H1 (cell line): Measurements from ENCODE around the gene PLK1. TPM values are rescaled to one million over a fixed set of nuclear protein-coding genes. Genes with fewer than 3 reads are reported as not detected.
A peak's percentile ranks its signal among the peaks of the same experiment; 100 is the strongest.

Experiments
- CTCF ChIA-PET: fragments of 300-600 bp; sonication (Branson Sonifier 250); formaldehyde crosslinking; loops from one replicate; lab custom pipeline; 2021; ENCODE audit not compliant: partially characterized antibody; lab: Charles Lee
- POLR2A ChIA-PET: fragments of 300-600 bp; sonication (Branson Sonifier 250); formaldehyde crosslinking; loops from one replicate; lab custom pipeline; 2021; ENCODE audit warnings: inconsistent platforms; ENCODE audit not compliant: partially characterized antibody; lab: Charles Lee
- DNase-seq, 2 experiments: peaks; one replicate each; pipeline versions ENCODE4 v3.0.0 to v3.0.0-alpha.2; 2010 to 2022; ENCODE audit warnings: low spot score in 2 of 2, low read depth in 1 of 2, mixed read lengths in 1 of 2
- FAIRE-seq: peaks from 2 replicates; lab custom pipeline; 2011; peaks lifted over from hg19 to GRCh38; lab: Jason Lieb, UNC
- H2AFZ ChIP-seq: 2 replicates; pipeline ENCODE4 v1.8.1; 2012; ENCODE audit warnings: low read length, inconsistent platforms
- H2AK5ac ChIP-seq: 2 replicates; pipeline ENCODE4 v1.6.1; 2013; ENCODE audit warnings: low read depth, low read length
- H2BK120ac ChIP-seq: replicated peaks from 2 replicates; pipeline ENCODE3; 2013; ENCODE audit warnings: low read depth, low read length, inconsistent platforms
- H2BK12ac ChIP-seq: 2 replicates; pipeline ENCODE4 v1.6.1; 2013; ENCODE audit warnings: low read depth, low read length
- H2BK15ac ChIP-seq: 2 replicates; pipeline ENCODE4 v1.6.1; 2013; ENCODE audit warnings: low read length
- H2BK20ac ChIP-seq: 2 replicates; pipeline ENCODE4 v1.6.1; 2013; ENCODE audit warnings: low read length
- H2BK5ac ChIP-seq: 2 replicates; pipeline ENCODE4 v1.6.1; 2013; ENCODE audit warnings: low read depth, low read length
- H3K14ac ChIP-seq: 2 replicates; pipeline ENCODE4 v1.6.1; 2013; ENCODE audit warnings: inconsistent platforms; ENCODE audit not compliant: insufficient read length
- H3K18ac ChIP-seq: 2 replicates; pipeline ENCODE4 v1.6.1; 2013; ENCODE audit warnings: low read length; ENCODE audit errors: extremely low read depth
- H3K23ac ChIP-seq: 2 replicates; pipeline ENCODE4 v1.6.1; 2013; ENCODE audit warnings: inconsistent platforms; ENCODE audit not compliant: insufficient read length
- H3K23me2 ChIP-seq: 2 replicates; pipeline ENCODE4 v1.6.1; 2013; ENCODE audit warnings: low read depth, low read length
- H3K27ac ChIP-seq: 2 replicates; pipeline ENCODE4 v1.6.1; 2011; ENCODE audit warnings: low read depth, low read length, inconsistent platforms
- H3K27me3 ChIP-seq, 4 experiments: replicated peaks in 1 of 4; 1 replicate in 1 of 4; 2 replicates in 3 of 4; pipeline versions ENCODE4 v1.6.1 to v1.8.1; 2011 to 2013; ENCODE audit warnings: low read length in 3 of 4, mild to moderate bottlenecking in 3 of 4, inconsistent platforms in 2 of 4, mixed read lengths in 2 of 4, moderate library complexity in 1 of 4; ENCODE audit not compliant: control insufficient read depth in 3 of 4, insufficient read depth in 3 of 4; ENCODE audit errors: extremely low read depth in 1 of 4
- H3K36me3 ChIP-seq, 4 experiments: 2 replicates each; pipeline versions ENCODE4 v1.6.1 to v1.8.1; 2011 to 2013; ENCODE audit warnings: mild to moderate bottlenecking in 4 of 4, low read length in 3 of 4, moderate library complexity in 2 of 4, control low read depth in 1 of 4, inconsistent platforms in 1 of 4; ENCODE audit not compliant: insufficient read depth in 4 of 4, control insufficient read depth in 2 of 4
- H3K4ac ChIP-seq: replicated peaks from 2 replicates; pipeline ENCODE3; 2013; ENCODE audit warnings: low read length, low read depth, mixed read lengths, inconsistent platforms; ENCODE audit not compliant: insufficient read length
- H3K4me1 ChIP-seq, 4 experiments: replicated peaks in 1 of 4; 1 replicate in 1 of 4; 2 replicates in 3 of 4; pipeline versions ENCODE4 v1.6.1 to v1.8.1; 2011 to 2013; ENCODE audit warnings: low read length in 3 of 4, inconsistent platforms in 2 of 4, mixed read lengths in 1 of 4; ENCODE audit not compliant: insufficient read depth in 4 of 4, control insufficient read depth in 3 of 4
- H3K4me2 ChIP-seq, 2 experiments: 2 replicates each; pipeline versions ENCODE4 v1.6.1 to v1.8.1; 2011 to 2013; ENCODE audit warnings: low read depth in 2 of 2, low read length in 2 of 2, control low read depth in 1 of 2, inconsistent platforms in 1 of 2, mild to moderate bottlenecking in 1 of 2; ENCODE audit not compliant: insufficient read depth in 1 of 2
- H3K4me3 ChIP-seq, 4 experiments: fragments of 200-600, 300-600 bp in 1 of 4; sonication (generic), shearing (Covaris generic), sonication (Bioruptor Twin) in 1 of 4; 2 replicates each; pipeline versions ENCODE4 v1.5.1 to v1.8.1; 2011 to 2016; ENCODE audit warnings: low read length in 4 of 4, low read depth in 3 of 4, control low read depth in 2 of 4, inconsistent platforms in 2 of 4, mild to moderate bottlenecking in 2 of 4, mixed read lengths in 1 of 4, moderate library complexity in 1 of 4; ENCODE audit not compliant: insufficient read depth in 2 of 4; ENCODE audit errors: extremely low read depth in 1 of 4
- H3K56ac ChIP-seq: replicated peaks from 2 replicates; pipeline ENCODE3; 2013; ENCODE audit warnings: low read depth, mild to moderate bottlenecking, mixed read lengths, low read length, inconsistent platforms; ENCODE audit not compliant: insufficient read length
- H3K79me1 ChIP-seq: 2 replicates; pipeline ENCODE4 v1.6.1; 2013; ENCODE audit warnings: low read depth, low read length, control low read depth
- H3K79me2 ChIP-seq, 2 experiments: 2 replicates each; pipeline versions ENCODE4 v1.6.1 to v1.8.1; 2012 to 2013; ENCODE audit warnings: low read length in 2 of 2, mild to moderate bottlenecking in 2 of 2, inconsistent platforms in 1 of 2; ENCODE audit not compliant: insufficient read depth in 2 of 2, control insufficient read depth in 1 of 2
- H3K9ac ChIP-seq, 4 experiments: replicated peaks in 1 of 4; 1 replicate in 1 of 4; 2 replicates in 3 of 4; pipeline versions ENCODE4 v1.6.1 to v1.8.1; 2011 to 2013; ENCODE audit warnings: low read depth in 3 of 4, low read length in 3 of 4, control low read depth in 2 of 4, mild to moderate bottlenecking in 2 of 4, moderate library complexity in 2 of 4, inconsistent platforms in 1 of 4; ENCODE audit errors: extremely low read depth in 1 of 4
- H3K9me3 ChIP-seq, 2 experiments: 2 replicates each; pipeline versions ENCODE4 v1.6.1 to v1.8.1; 2012 to 2013; ENCODE audit warnings: mild to moderate bottlenecking in 2 of 2, moderate library complexity in 2 of 2, control low read depth in 1 of 2, inconsistent platforms in 1 of 2, low read depth in 1 of 2, low read length in 1 of 2, mixed read lengths in 1 of 2; ENCODE audit not compliant: insufficient read depth in 2 of 2
- H4K20me1 ChIP-seq, 2 experiments: replicated peaks in 1 of 2; 2 replicates each; pipeline versions ENCODE3 to v1.8.1; 2011 to 2013; ENCODE audit warnings: inconsistent platforms in 2 of 2, low read length in 2 of 2, mild to moderate bottlenecking in 1 of 2; ENCODE audit not compliant: insufficient read depth in 2 of 2, control insufficient read depth in 1 of 2
- H4K5ac ChIP-seq: 2 replicates; pipeline ENCODE4 v1.6.1; 2013; ENCODE audit warnings: low read length, low read depth, mixed read lengths, inconsistent platforms; ENCODE audit not compliant: insufficient read length
- H4K8ac ChIP-seq: 2 replicates; pipeline ENCODE4 v1.8.0; 2013; ENCODE audit warnings: mild to moderate bottlenecking, moderate library complexity, low read length, inconsistent platforms; ENCODE audit not compliant: insufficient read depth; ENCODE audit errors: extremely low read depth
- H4K91ac ChIP-seq: replicated peaks from 2 replicates; pipeline ENCODE3; 2013; ENCODE audit warnings: low read length, mixed read lengths, inconsistent platforms; ENCODE audit not compliant: insufficient read length
- EZH2 ChIP-seq: fragments of 200-600 bp; sonication (generic); IDR thresholded peaks from 2 replicates; pipeline ENCODE4 v1.7.1; 2012; ENCODE audit warnings: low read depth, mild to moderate bottlenecking, moderate library complexity, low read length, inconsistent platforms; ENCODE audit not compliant: severe bottlenecking
- MAFK ChIP-seq: IDR thresholded peaks from 2 replicates; pipeline ENCODE4 v1.6.1; 2012; ENCODE audit warnings: low read depth, mild to moderate bottlenecking, improper control_type of control experiment, low read length
- MAX ChIP-seq: IDR thresholded peaks from 2 replicates; pipeline ENCODE4 v1.6.1; 2012; ENCODE audit warnings: inconsistent platforms
- POLR2A ChIP-seq, 2 experiments: IDR thresholded peaks; 1 replicate in 1 of 2; 2 replicates in 1 of 2; pipeline ENCODE4 v1.6.1; 2011; ENCODE audit warnings: low read depth in 2 of 2, low read length in 2 of 2, mild to moderate bottlenecking in 2 of 2; ENCODE audit errors: control extremely low read depth in 1 of 2
- POU5F1 ChIP-seq: IDR thresholded peaks from 2 replicates; pipeline ENCODE4 v1.6.1; 2011; ENCODE audit warnings: low read depth, mild to moderate bottlenecking, low read length, moderate library complexity
- RBBP5 ChIP-seq: IDR thresholded peaks from 2 replicates; pipeline ENCODE4 v1.7.1; 2012; ENCODE audit warnings: low read depth, mild to moderate bottlenecking, inconsistent platforms, low read length, moderate library complexity, borderline replicate concordance
- SP2 ChIP-seq: IDR thresholded peaks from 2 replicates; pipeline ENCODE4 v1.6.1; 2012; ENCODE audit warnings: mild to moderate bottlenecking, low read length, inconsistent platforms
- TAF1 ChIP-seq: IDR thresholded peaks from 2 replicates; pipeline ENCODE4 v1.6.1; 2011; ENCODE audit warnings: mild to moderate bottlenecking, low read depth, low read length
- TBP ChIP-seq: IDR thresholded peaks from 2 replicates; pipeline ENCODE4 v1.6.1; 2011; ENCODE audit warnings: low read depth, low read length, improper control_type of control experiment
- WGBS, 2 experiments: shearing (Covaris generic) in 1 of 2; methylation state at CpG; one replicate each; pipeline versions ENCODE4 v1.1.6 to v1.1.7; 2013 to 2015; ENCODE audit warnings: low lambda C conversion rate in 2 of 2, mixed read lengths in 2 of 2, inconsistent platforms in 1 of 2, low coverage in 1 of 2, missing lambda C conversion rate in 1 of 2; ENCODE audit not compliant: insufficient replicate concordance in 2 of 2, insufficient coverage in 1 of 2, insufficient read length in 1 of 2; ENCODE audit errors: extremely low coverage in 1 of 2, missing lambda C conversion rate in 1 of 2; 5-methylcytosine and 5-hydroxymethylcytosine counted together
- polyA plus RNA-seq, 7 experiments: library from polyadenylated mRNA; depleted of rRNA in 3 of 7; stranded (reverse) in 5 of 7; unstranded in 2 of 7; fragments of >200 nt in 5 of 7; fragments of 200-250 nt in 2 of 7; gene quantifications; 1 replicate in 5 of 7; 2 replicates in 1 of 7; 4 replicates in 1 of 7; pipeline versions ENCODE4 v1.2.1 to v1.2.3, GENCODE V29; 2011 to 2013; ENCODE audit warnings: missing spikeins in 2 of 7, mixed read lengths in 2 of 7
- total RNA-seq: library from RNA; stranded (reverse); fragmentation: NEBNext Ultra II Directional; extraction: Animal tissue kit (Norgen Biotek cat#: 25700); gene quantifications from 2 replicates; pipeline ENCODE4 v1.2.1, GENCODE V29; 2021

PLK1 gene
- total and polyA plus RNA-seq, 2 of the 8 experiments (the other 6 are each of a cell fraction or from before 2014, with no cell fraction given): 127 to 139 TPM

GRCh38 chr16:23700509-23700908 is 21.8 kb downstream of the PLK1 start:
- H3K56ac ChIP-seq: no peak overlapping the region
- H3K27ac ChIP-seq: no peak overlapping the region
- 0 out of 8 replicates have a peak overlapping the region, but pooled peaks of 1 of the 4 experiments have one; percentile 3 for H3K4me3 ChIP-seq
- DNase-seq: peak in 1 of 2 experiments; percentile 75
- H2AK5ac ChIP-seq: no peak overlapping the region
- H4K91ac ChIP-seq: peak overlapping the region; percentile 22
- H3K23ac ChIP-seq: no peak overlapping the region
- peak overlapping the region; percentile 39 for H4K5ac ChIP-seq
- ChIA-PET POLR2A (interaction anchor here (0.5 to 2.2 kb wide), 11 partner anchors 10 to 86 kb away, joined by 3 to 13 read pairs (median 4); partner anchors contain the start of genes DCTN5, PALB2 and PLK1), CTCF (interaction anchor here (0.6 to 2.4 kb wide), 9 partner anchors 9 to 347 kb away, joined by 3 to 11 read pairs (median 3); partner anchors contain the start of gene PLK1)
- H3K23me2 ChIP-seq: no peaks in the 10 kb centered on the region
- peak overlapping the region; percentile 76 for H3K18ac ChIP-seq
- no peak overlapping the region; the same call in none of the 2 replicates for H4K8ac ChIP-seq
- H3K36me3 ChIP-seq: no peaks in the 10 kb centered on the region
- H3K4ac ChIP-seq: no peak overlapping the region
- H2AFZ ChIP-seq: 0 out of 2 replicates have a peak overlapping the region, but pooled peaks have one; percentile 24
- peak overlapping the region; percentile 81; the same call in 1 of the 2 replicates for H2BK15ac ChIP-seq
- WGBS, 2 experiments: 42% methylated on average over 8 of the region's 8 CpGs; no CpG with 5 or more reads in 1 of the 2 experiments
- H3K79me1 ChIP-seq: no peaks in the 10 kb centered on the region
- no peak overlapping the region for H3K9ac ChIP-seq
- H3K27me3 ChIP-seq: no peaks in the 10 kb centered on the region
- no peaks in the 10 kb centered on the region for H3K9me3 ChIP-seq
- no peak overlapping the region for H2BK12ac ChIP-seq
- H2BK5ac ChIP-seq: 0 out of 2 replicates have a peak overlapping the region, but pooled peaks have one; percentile 32
- no peak overlapping the region for H2BK120ac ChIP-seq
- FAIRE-seq: no peak
- H3K4me2 ChIP-seq: peak overlapping the region; percentile 20 to 53; a peak in 3 of 4 replicates
- no peaks in the 10 kb centered on the region for H3K79me2 ChIP-seq
- H3K4me1 ChIP-seq: peaks cover 0 to 5% (median 3%) of the 10 kb centered on the region in 4 experiments; a peak in 5 of 7 replicates
- no peak overlapping the region for H3K14ac ChIP-seq
- TF ChIP-seq TBP (peak; percentile 12; the same call in 1 of the 2 replicates), POLR2A (IDR thresholded peaks at IDR 0.05; ENCODE audit: control extremely low read depth in 1 of 2, low read depth in 2 of 2, low read length in 2 of 2) (0 out of 3 replicates have a peak, but pooled peaks of 1 of the 2 experiments have one; percentile 20), RBBP5 (no peak), MAX (0 out of 2 replicates have a peak, but pooled peaks have one; percentile 18), TAF1 (no peak), EZH2 (no peak), SP2 (no peak), MAFK (no peak), POU5F1 (no peak)
- no peaks in the 10 kb centered on the region for H4K20me1 ChIP-seq
- H2BK20ac ChIP-seq: no peak overlapping the region
